K562 (cell line): ENCODE results near the gene PTAR1. TPM values are rescaled to one million over a fixed set of nuclear protein-coding genes. Genes with fewer than 3 reads are reported as not detected.
A peak's percentile ranks its signal among the peaks of the same experiment; 100 is the strongest.

Experiments
- ATF4 ChIP-seq: fragments of 450-650 bp; formaldehyde crosslinking; IDR thresholded peaks from 2 replicates; pipeline ENCODE4 v1.4.0; 2022; ENCODE audit warnings: mild to moderate bottlenecking, moderate library complexity
- CBX3 ChIP-seq, 2 experiments: IDR thresholded peaks; 1 replicate in 1 of 2; 2 replicates in 1 of 2; pipeline ENCODE4 v1.6.1; 2012; ENCODE audit warnings: inconsistent platforms in 2 of 2, low read length in 2 of 2, borderline replicate concordance in 1 of 2, control low read depth in 1 of 2
- DNMT1 ChIP-seq: fragments of 450-650 bp; IDR thresholded peaks from 2 replicates; pipeline ENCODE4 v1.6.1; 2016; ENCODE audit warnings: antibody characterized with exemption, mild to moderate bottlenecking
- EZH2 ChIP-seq: IDR thresholded peaks from 2 replicates; pipeline ENCODE4 v1.6.1; 2012; ENCODE audit warnings: low read depth, mild to moderate bottlenecking, inconsistent platforms, low read length, borderline replicate concordance
- HDAC6 ChIP-seq: IDR thresholded peaks from 2 replicates; pipeline ENCODE4 v1.6.1; 2012; ENCODE audit warnings: low read depth, mild to moderate bottlenecking, control low read depth, inconsistent platforms, low read length, moderate library complexity
- HSF4 ChIP-seq: fragments of 250-450 bp; sonication (Bioruptor Pico); IDR thresholded peaks from 2 replicates; pipeline ENCODE4 v2.1.2; 2022; ENCODE audit warnings: mild to moderate bottlenecking, moderate library complexity, borderline replicate concordance
- IRF1 ChIP-seq: sonication (generic); formaldehyde crosslinking; IDR thresholded peaks from 2 replicates; pipeline ENCODE4 v1.8.0; 2022; ENCODE audit warnings: missing genetic modification reagents, mild to moderate bottlenecking, borderline replicate concordance
- MCM5 ChIP-seq: fragments of 450-650 bp; IDR thresholded peaks from 2 replicates; pipeline ENCODE4 v1.6.1; 2016; ENCODE audit warnings: low read depth
- NCOA2 ChIP-seq, 2 experiments: fragments of 450-650 bp; IDR thresholded peaks; 2 replicates each; pipeline ENCODE4 v1.6.1; 2018; ENCODE audit warnings: mild to moderate bottlenecking in 2 of 2, moderate library complexity in 1 of 2; ENCODE audit not compliant: partially characterized antibody in 2 of 2
- NFRKB ChIP-seq: fragments of 450-650 bp; IDR thresholded peaks from 2 replicates; pipeline ENCODE4 v1.6.1; 2016; ENCODE audit warnings: low read depth
- NR2C2 ChIP-seq, 2 experiments: fragments of 200-800 bp in 1 of 2; sonication (Bioruptor generic) in 1 of 2; sonication (generic) in 1 of 2; formaldehyde crosslinking in 1 of 2; IDR thresholded peaks; 2 replicates each; pipeline versions ENCODE4 v1.6.1 to v1.8.0; 2016 to 2022; ENCODE audit warnings: mild to moderate bottlenecking in 1 of 2, missing compliant biosample characterization in 1 of 2, missing genetic modification characterization in 1 of 2, missing genetic modification reagents in 1 of 2
- RUNX1 ChIP-seq: sonication (generic); IDR thresholded peaks from 2 replicates; pipeline ENCODE4 v1.6.1; 2016; ENCODE audit warnings: antibody characterized with exemption, low read depth
- SNIP1 ChIP-seq: fragments of 450-650 bp; IDR thresholded peaks from 2 replicates; pipeline ENCODE4 v1.7.1; 2017; ENCODE audit warnings: low read depth, mild to moderate bottlenecking
- TARDBP ChIP-seq: fragments of 450-650 bp; IDR thresholded peaks from 2 replicates; pipeline ENCODE4 v1.6.1; 2016
- ZBTB1 ChIP-seq: sonication (generic); formaldehyde crosslinking; IDR thresholded peaks from 2 replicates; pipeline ENCODE4 v1.8.1; 2023; ENCODE audit warnings: missing genetic modification reagents, low read depth, mild to moderate bottlenecking, borderline replicate concordance
- ZBTB8A ChIP-seq: fragments of 450-650 bp; IDR thresholded peaks from 2 replicates; pipeline ENCODE4 v1.6.1; 2018; ENCODE audit warnings: mild to moderate bottlenecking, moderate library complexity; ENCODE audit not compliant: partially characterized antibody
- ZNF212 ChIP-seq: fragments of 450-650 bp; formaldehyde crosslinking; IDR thresholded peaks from 2 replicates; pipeline ENCODE4 v1.4.0; 2020; ENCODE audit warnings: mild to moderate bottlenecking
- ZNF280B ChIP-seq: fragments of 250-450 bp; sonication (Bioruptor Pico); IDR thresholded peaks from 2 replicates; pipeline ENCODE4 v1.5.1; 2021; ENCODE audit warnings: mild to moderate bottlenecking
- ZNF324 ChIP-seq: fragments of 250-450 bp; sonication (Bioruptor Pico); IDR thresholded peaks from 2 replicates; pipeline ENCODE4 v1.4.0; 2020; ENCODE audit warnings: mild to moderate bottlenecking
- ZNF347 ChIP-seq: fragments of 450-650 bp; formaldehyde crosslinking; IDR thresholded peaks from 2 replicates; pipeline ENCODE4 v1.4.0; 2020; ENCODE audit warnings: low read depth, mild to moderate bottlenecking, moderate library complexity
- polyA plus RNA-seq, 8 experiments: library from polyadenylated mRNA; depleted of rRNA in 4 of 8; stranded (reverse) in 5 of 8; unstranded in 3 of 8; fragments of >200 nt; fragmentation: Nextera tagmentation in 2 of 8; fragmentation: Illumina TruSeq in 1 of 8; extraction: Ambion mirVana in 2 of 8; extraction: Trizol in 1 of 8; gene quantifications; 2 replicates each; pipeline versions ENCODE4 v1.2.1 to v1.2.3, GENCODE V29; 2011 to 2014; ENCODE audit warnings: inconsistent platforms in 1 of 8, missing spikeins in 1 of 8
- total RNA-seq, 7 experiments: library from RNA; depleted of rRNA in 6 of 7; stranded (reverse); fragments of >200 nt in 6 of 7; fragmentation: Illumina TruSeq in 2 of 7; extraction: Trizol in 2 of 7; gene quantifications; 2 replicates each; pipeline versions ENCODE4 v1.2.1 to v1.2.3, GENCODE V29; 2011 to 2021; ENCODE audit warnings: low replicate concordance in 1 of 7
- TF ChIP-seq, protein P1 (sequence below): sonication (generic); formaldehyde crosslinking; IDR thresholded peaks from 2 replicates; pipeline ENCODE4 v1.8.1; 2022; ENCODE audit warnings: missing genetic modification reagents
- TF ChIP-seq, protein P2 (sequence below): fragments of 250-450 bp; sonication (Bioruptor Pico); IDR thresholded peaks from 2 replicates; pipeline ENCODE4 v1.8.0; 2021; ENCODE audit warnings: moderate library complexity, mild to moderate bottlenecking, inconsistent platforms
- TF ChIP-seq, protein P3 (sequence below), 2 experiments: fragments of 450-650 bp in 1 of 2; sonication (generic) in 1 of 2; formaldehyde crosslinking; conservative IDR thresholded peaks; 2 replicates each; pipeline versions ENCODE4 v1.4.0 to v1.8.1; 2020 to 2022; ENCODE audit warnings: mild to moderate bottlenecking in 1 of 2, missing genetic modification reagents in 1 of 2

PTAR1 gene
- total and polyA plus RNA-seq, 9 of the 15 experiments (the other 6 are each of a cell fraction or from before 2014, with no cell fraction given), result 10.1 to 48.0 (median 28.0) TPM

DNA sequence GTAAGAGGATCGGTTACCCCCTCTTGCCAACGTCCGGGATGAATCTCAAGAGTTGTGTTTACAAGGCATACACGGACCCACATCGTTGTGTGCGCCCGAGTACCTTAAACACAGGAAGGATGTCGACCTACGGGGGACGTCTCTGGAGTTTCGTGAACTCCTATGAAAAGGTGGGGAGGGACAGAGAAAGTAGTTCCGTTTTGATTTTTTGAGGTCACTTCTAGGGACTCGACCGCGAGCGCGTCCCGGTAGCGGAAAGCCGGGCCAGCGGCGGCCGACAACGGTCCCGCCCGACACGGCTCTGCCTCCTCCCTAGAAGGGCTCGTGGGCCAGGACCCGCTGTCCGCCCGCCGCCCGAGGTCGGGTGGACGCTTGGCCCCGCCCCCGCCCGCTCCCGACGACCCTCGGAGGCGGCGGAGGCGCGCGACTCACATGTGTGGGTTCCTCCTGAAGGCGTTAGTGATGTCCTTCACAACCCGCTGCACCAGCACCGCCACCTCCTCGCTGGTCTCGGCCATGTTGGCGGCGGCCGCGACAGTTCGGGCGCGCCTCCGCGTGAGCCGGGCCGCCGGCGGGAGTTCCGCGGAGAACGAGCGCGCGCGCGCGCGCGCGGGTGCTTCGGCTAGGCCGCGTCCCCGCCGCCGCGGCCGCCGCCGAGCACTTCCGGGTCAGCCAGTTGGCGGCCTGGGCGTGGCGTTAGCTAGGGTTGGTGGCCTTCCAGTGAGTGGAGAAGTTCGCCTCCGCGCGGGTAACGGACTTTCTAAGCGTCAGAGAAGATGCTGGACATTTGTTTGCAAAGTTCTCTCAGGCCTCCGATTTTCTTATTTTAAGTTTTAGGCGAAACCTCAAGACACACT lies at the start of gene PTAR1 (continued):
- TF ChIP-seq ZNF280B (CRISPR knock-in tag) (no peak), ZNF212 (CRISPR knock-in tag) (no peak), DNMT1 (no peak), HDAC6 (no peak), ZBTB8A (no peak), RUNX1 (no peak), NFRKB (no peak), TARDBP (no peak), CBX3 (IDR thresholded peaks at IDR 0.05; ENCODE audit: borderline replicate concordance in 1 of 2, low read length in 2 of 2) (no peak), ZBTB1 (CRISPR knock-in tag) (no peak), EZH2 (no peak), IRF1 (CRISPR knock-in tag) (no peak), NR2C2 (CRISPR knock-in tag; IDR thresholded peaks at IDR 0.05) (peak; percentile 96), NR2C2 (tag; IDR thresholded peaks at IDR 0.05) (peak; percentile 99), SNIP1 (no peak), ATF4 (CRISPR knock-in tag) (no peak), MCM5 (no peak), HSF4 (no peak), ZNF347 (CRISPR knock-in tag) (no peak), NCOA2 (IDR thresholded peaks at IDR 0.05; ENCODE audit: partially characterized antibody in 2 of 2) (no peak), ZNF324 (CRISPR knock-in tag) (no peak)
- TF ChIP-seq, protein P1, sequence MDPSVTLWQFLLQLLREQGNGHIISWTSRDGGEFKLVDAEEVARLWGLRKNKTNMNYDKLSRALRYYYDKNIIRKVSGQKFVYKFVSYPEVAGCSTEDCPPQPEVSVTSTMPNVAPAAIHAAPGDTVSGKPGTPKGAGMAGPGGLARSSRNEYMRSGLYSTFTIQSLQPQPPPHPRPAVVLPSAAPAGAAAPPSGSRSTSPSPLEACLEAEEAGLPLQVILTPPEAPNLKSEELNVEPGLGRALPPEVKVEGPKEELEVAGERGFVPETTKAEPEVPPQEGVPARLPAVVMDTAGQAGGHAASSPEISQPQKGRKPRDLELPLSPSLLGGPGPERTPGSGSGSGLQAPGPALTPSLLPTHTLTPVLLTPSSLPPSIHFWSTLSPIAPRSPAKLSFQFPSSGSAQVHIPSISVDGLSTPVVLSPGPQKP (CRISPR knock-in tag), result no peak
- TF ChIP-seq, protein P2, sequence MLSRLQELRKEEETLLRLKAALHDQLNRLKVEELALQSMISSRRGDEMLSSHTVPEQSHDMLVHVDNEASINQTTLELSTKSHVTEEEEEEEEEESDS, result no peak
- TF ChIP-seq, protein P3, sequence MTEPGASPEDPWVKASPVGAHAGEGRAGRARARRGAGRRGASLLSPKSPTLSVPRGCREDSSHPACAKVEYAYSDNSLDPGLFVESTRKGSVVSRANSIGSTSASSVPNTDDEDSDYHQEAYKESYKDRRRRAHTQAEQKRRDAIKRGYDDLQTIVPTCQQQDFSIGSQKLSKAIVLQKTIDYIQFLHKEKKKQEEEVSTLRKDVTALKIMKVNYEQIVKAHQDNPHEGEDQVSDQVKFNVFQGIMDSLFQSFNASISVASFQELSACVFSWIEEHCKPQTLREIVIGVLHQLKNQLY (CRISPR knock-in tag; conservative IDR thresholded peaks at IDR 0.05), result no peak
